A549 (cell line): ENCODE measurements around the gene NSL1. TPM values are rescaled to one million over a fixed set of nuclear protein-coding genes. Genes with fewer than 3 reads are reported as not detected.

ENCODE experiments used
- ATAC-seq, 2 experiments: fragments of 200-7000 bp in 1 of 2; fragments of >200 bp in 1 of 2; cut with Nextera tagmentation in 1 of 2; cut with Tn5 transposase in 1 of 2; 3 replicates each; pipeline versions ENCODE4 v1.8.0 to v1.9.1; 2018 to 2020; ENCODE audit warnings: mild to moderate bottlenecking in 1 of 2, moderate library complexity in 1 of 2
- CTCF ChIA-PET: fragments of 300-600 bp; sonication (Branson Sonifier 250); formaldehyde crosslinking; extraction: SDS; loops from one replicate; lab custom pipeline; 2021; ENCODE audit warnings: antibody characterized with exemption, inconsistent platforms; lab: Yijun Ruan, JAX
- POLR2A ChIA-PET: fragments of 350-600 bp; formaldehyde crosslinking; extraction: SDS; loops from one replicate; lab custom pipeline; 2021; ENCODE audit warnings: antibody characterized with exemption, inconsistent platforms; lab: Yijun Ruan, JAX
- DNase-seq, 2 experiments: peaks; one replicate each; pipeline versions ENCODE4 v3.0.0 to v3.0.0-alpha.2; 2011 to 2016; ENCODE audit warnings: low read depth in 1 of 2, low spot score in 1 of 2
- FAIRE-seq: peaks from 2 replicates; lab custom pipeline; 2011; peaks lifted over from hg19 to GRCh38; lab: Jason Lieb, UNC
- H3K27ac ChIP-seq, 2 experiments: fragments of >200 bp; sonication (Bioruptor Twin); formaldehyde crosslinking; 3 replicates each; pipeline ENCODE4 v1.5.1; 2016 to 2017
- H3K4me1 ChIP-seq: fragments of >200 bp; sonication (Bioruptor Twin); formaldehyde crosslinking; 3 replicates; pipeline ENCODE4 v1.6.1; 2016
- H3K4me2 ChIP-seq: fragments of >200 bp; sonication (Bioruptor Twin); formaldehyde crosslinking; 3 replicates; pipeline ENCODE4 v1.6.1; 2016
- H3K4me3 ChIP-seq: fragments of >200 bp; sonication (Bioruptor Twin); formaldehyde crosslinking; 3 replicates; pipeline ENCODE4 v1.5.1; 2016
- H3K9me3 ChIP-seq: fragments of >200 bp; sonication (Bioruptor Twin); formaldehyde crosslinking; 3 replicates; pipeline ENCODE4 v1.6.1; 2016
- ATOH8 ChIP-seq: fragments of 250-450 bp; sonication (Bioruptor Pico); IDR thresholded peaks from 2 replicates; pipeline ENCODE4 v1.5.0; 2020; ENCODE audit warnings: low read depth, mild to moderate bottlenecking, moderate library complexity
- CEBPB ChIP-seq, 2 experiments: fragments of >200 bp in 1 of 2; sonication (Bioruptor Twin) in 1 of 2; formaldehyde crosslinking in 1 of 2; IDR thresholded peaks; 2 replicates each; pipeline ENCODE4 v1.6.1; 2012 to 2016
- CHD4 ChIP-seq: fragments of 200-600 bp; sonication (generic); IDR thresholded peaks from 2 replicates; pipeline ENCODE4 v1.6.1; 2016; ENCODE audit warnings: antibody characterized with exemption, mild to moderate bottlenecking, borderline replicate concordance
- E2F6 ChIP-seq: IDR thresholded peaks from 2 replicates; pipeline ENCODE4 v1.6.1; 2012; ENCODE audit warnings: low read depth, borderline replicate concordance
- EHF ChIP-seq: fragments of 250-450 bp; sonication (Bioruptor Pico); IDR thresholded peaks from 2 replicates; pipeline ENCODE4 v1.5.0; 2020; ENCODE audit warnings: mild to moderate bottlenecking
- EHMT2 ChIP-seq: fragments of 200-600 bp; sonication (generic); IDR thresholded peaks from 2 replicates; pipeline ENCODE4 v1.6.1; 2016; ENCODE audit warnings: antibody characterized with exemption, low read depth, mild to moderate bottlenecking, moderate library complexity
- FOSL2 ChIP-seq, 2 experiments: fragments of 450-650 bp in 1 of 2; fragments of >200 bp in 1 of 2; sonication (Bioruptor Twin) in 1 of 2; formaldehyde crosslinking; IDR thresholded peaks; 2 replicates each; pipeline versions ENCODE4 v1.5.0 to v1.6.1; 2016 to 2020; ENCODE audit warnings: mild to moderate bottlenecking in 1 of 2, moderate library complexity in 1 of 2
- FOXS1 ChIP-seq: fragments of 250-450 bp; sonication (Bioruptor Pico); IDR thresholded peaks from 2 replicates; pipeline ENCODE4 v1.5.0; 2020; ENCODE audit warnings: mild to moderate bottlenecking, moderate library complexity
- HOXB13 ChIP-seq: fragments of 250-450 bp; sonication (Bioruptor Pico); IDR thresholded peaks from 2 replicates; pipeline ENCODE4 v1.5.0; 2020; ENCODE audit warnings: low read depth, mild to moderate bottlenecking, moderate library complexity
- JUN ChIP-seq, 2 experiments: fragments of >200 bp; sonication (Bioruptor Twin); formaldehyde crosslinking; IDR thresholded peaks; 2 replicates in 1 of 2; 3 replicates in 1 of 2; pipeline ENCODE4 v1.6.1; 2016 to 2017
- KDM5A ChIP-seq: fragments of 200-600 bp; sonication (generic); IDR thresholded peaks from 2 replicates; pipeline ENCODE4 v1.6.1; 2016; ENCODE audit warnings: antibody characterized with exemption, mild to moderate bottlenecking
- MAZ ChIP-seq: fragments of 150-350 bp; IDR thresholded peaks from 2 replicates; pipeline ENCODE4 v1.6.1; 2014; ENCODE audit warnings: antibody characterized with exemption, low read depth, low read length, borderline replicate concordance
- MYC ChIP-seq: IDR thresholded peaks from 2 replicates; pipeline ENCODE4 v1.6.1; 2012; ENCODE audit warnings: mild to moderate bottlenecking, inconsistent platforms, low read length, improper control_type of control experiment, borderline replicate concordance
- NPAS2 ChIP-seq: fragments of 250-450 bp; sonication (Bioruptor Pico); IDR thresholded peaks from 2 replicates; pipeline ENCODE4 v1.8.0; 2022; ENCODE audit warnings: mild to moderate bottlenecking, moderate library complexity, borderline replicate concordance
- PHF8 ChIP-seq: fragments of 200-600 bp; sonication (generic); IDR thresholded peaks from 2 replicates; pipeline ENCODE4 v1.6.1; 2016; ENCODE audit warnings: low read depth, mild to moderate bottlenecking, antibody characterized with exemption, moderate library complexity, borderline replicate concordance
- RAD21 ChIP-seq, 2 experiments: fragments of >200 bp in 1 of 2; sonication (Bioruptor Twin) in 1 of 2; formaldehyde crosslinking in 1 of 2; IDR thresholded peaks in 1 of 2; conservative IDR thresholded peaks in 1 of 2; 2 replicates in 1 of 2; 3 replicates in 1 of 2; pipeline ENCODE4 v1.6.1; 2012 to 2018; ENCODE audit warnings: inconsistent platforms in 1 of 2
- RCOR1 ChIP-seq: fragments of 150-350 bp; IDR thresholded peaks from 2 replicates; pipeline ENCODE4 v1.6.1; 2014; ENCODE audit warnings: antibody characterized with exemption, low read length, low read depth
- REST ChIP-seq: fragments of 200-600 bp; sonication (generic); IDR thresholded peaks from 2 replicates; pipeline ENCODE4 v1.6.1; 2016; ENCODE audit warnings: antibody characterized with exemption, mild to moderate bottlenecking, moderate library complexity
- TP53 ChIP-seq: fragments of 250-450 bp; sonication (Bioruptor Pico); IDR thresholded peaks from 2 replicates; pipeline ENCODE4 v1.5.0; 2021; ENCODE audit warnings: mild to moderate bottlenecking, moderate library complexity
- ZC3H11A ChIP-seq: fragments of 450-650 bp; IDR thresholded peaks from 2 replicates; pipeline ENCODE4 v1.6.1; 2014; ENCODE audit warnings: antibody characterized with exemption, mild to moderate bottlenecking
- ZFP36 ChIP-seq: fragments of 450-650 bp; IDR thresholded peaks from 2 replicates; pipeline ENCODE4 v1.6.1; 2014; ENCODE audit warnings: borderline replicate concordance; ENCODE audit not compliant: partially characterized antibody
- ZNF302 ChIP-seq: fragments of 250-450 bp; sonication (Bioruptor Pico); IDR thresholded peaks from 2 replicates; pipeline ENCODE4 v1.9.0; 2021; ENCODE audit warnings: inconsistent platforms, mild to moderate bottlenecking, moderate library complexity
- WGBS: methylation state at CpG from one replicate; pipeline ENCODE4 v1.1.6; 2017; ENCODE audit errors: missing lambda C conversion rate; 5-methylcytosine and 5-hydroxymethylcytosine counted together
- polyA plus RNA-seq, 4 experiments: library from polyadenylated mRNA; depleted of rRNA in 3 of 4; stranded (reverse); fragments of >200 nt; fragmentation: RNase III in 1 of 4; extraction: RNeasy Plus Mini Kit Qiagen cat#74134 plus additional on column Dnase treatment in 1 of 4; gene quantifications; 2 replicates in 3 of 4; 3 replicates in 1 of 4; pipeline ENCODE4 v1.2.3, GENCODE V29; 2011 to 2017
- TF ChIP-seq, protein P1 (sequence below): IDR thresholded peaks from 2 replicates; pipeline ENCODE4 v1.6.1; 2012
- TF ChIP-seq, protein P2 (sequence below): fragments of 450-650 bp; IDR thresholded peaks from 2 replicates; pipeline ENCODE4 v1.6.1; 2014; ENCODE audit warnings: antibody characterized with exemption

NSL1 gene
- polyA plus RNA-seq, 2 of the 4 experiments (the other 2 are of a cell fraction): 44.9 to 47.9 TPM

DNA sequence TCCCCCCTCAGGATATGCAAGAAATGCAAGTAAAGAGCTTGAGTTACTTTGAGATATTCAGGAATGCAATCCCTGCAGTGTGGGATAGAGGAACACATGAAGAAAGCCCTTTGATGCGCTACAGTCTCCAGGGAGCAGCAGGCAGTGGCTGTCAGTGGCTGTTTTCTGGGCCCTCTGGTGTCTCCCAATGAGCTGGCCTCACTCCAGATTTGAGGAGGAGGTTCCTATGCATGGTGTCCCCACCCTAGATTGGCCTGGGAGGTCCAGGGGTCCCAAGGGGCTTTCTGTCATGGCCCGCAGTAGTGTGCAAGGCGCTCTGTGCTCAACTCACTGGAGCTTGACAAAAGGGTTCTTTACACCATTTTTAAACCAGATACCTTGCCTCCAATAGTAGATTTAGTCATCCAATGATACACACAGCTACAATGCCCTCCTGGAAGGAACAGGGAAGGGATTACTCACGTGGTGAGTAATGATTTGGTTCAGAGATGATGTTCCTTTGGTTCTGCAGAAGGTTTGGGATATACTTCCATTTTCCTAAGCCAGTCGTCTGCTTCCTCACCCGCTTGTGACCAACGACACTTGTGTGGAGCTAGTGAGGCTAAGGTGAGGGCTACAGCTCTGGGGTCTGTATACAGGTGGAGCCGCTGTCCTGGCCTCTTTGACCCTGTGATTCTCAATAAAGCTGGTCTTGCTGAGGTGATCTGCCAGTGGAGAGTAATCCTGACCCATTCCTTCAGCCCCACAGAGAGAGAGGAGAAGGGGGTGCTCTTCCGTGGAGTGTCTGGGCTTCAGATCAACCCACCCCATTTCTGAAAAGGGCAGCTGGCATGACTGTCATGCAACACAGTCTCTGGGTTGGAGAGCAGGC, 98.6 kb downstream of the NSL1 start:
- FAIRE-seq (no peak), DNase-seq (peak in 1 of 2 experiments; percentile 37), ATAC-seq (peak; percentile 60 to 61; a peak in 4 of 6 replicates)
- H3K27ac ChIP-seq: no peak overlapping the region
- POLR2A ChIA-PET: interaction anchor here (0.6 kb wide), 1 partner anchor 84 kb away, joined by 3 read pairs; no protein-coding TSS in a partner anchor
- H3K4me1 ChIP-seq: no peaks in the 10 kb centered on the region
- 72% methylated on average over 8 of the region's 9 CpGs for WGBS
- H3K4me3 ChIP-seq: no peak overlapping the region
- TF ChIP-seq CHD4 (no peak), KDM5A (no peak), FOXS1 (CRISPR knock-in tag) (no peak), ZFP36 (no peak), REST (no peak), ATOH8 (CRISPR knock-in tag) (no peak), PHF8 (no peak), EHF (CRISPR knock-in tag) (no peak), ZNF302 (CRISPR knock-in tag) (no peak), FOSL2 (IDR thresholded peaks at IDR 0.05) (no peak), FOSL2 (CRISPR knock-in tag; IDR thresholded peaks at IDR 0.05) (no peak), MYC (no peak), NPAS2 (CRISPR knock-in tag) (no peak), EHMT2 (no peak), E2F6 (no peak), MAZ (no peak), TP53 (CRISPR knock-in tag) (no peak)
- TF ChIP-seq, protein P1, sequence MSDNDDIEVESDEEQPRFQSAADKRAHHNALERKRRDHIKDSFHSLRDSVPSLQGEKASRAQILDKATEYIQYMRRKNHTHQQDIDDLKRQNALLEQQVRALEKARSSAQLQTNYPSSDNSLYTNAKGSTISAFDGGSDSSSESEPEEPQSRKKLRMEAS: no peak
- TF ChIP-seq, all 56 proteins: peak for 0
- Histone ChIP-seq H3K9me3 (no peaks in the 10 kb centered on the region), H3K4me2 (no peak overlapping the region)
- CTCF ChIA-PET: interaction anchor here (0.6 to 2.9 kb wide), 4 partner anchors 28 to 377 kb away, joined by 3 to 20 read pairs (median 3); no protein-coding TSS in a partner anchor

DNA sequence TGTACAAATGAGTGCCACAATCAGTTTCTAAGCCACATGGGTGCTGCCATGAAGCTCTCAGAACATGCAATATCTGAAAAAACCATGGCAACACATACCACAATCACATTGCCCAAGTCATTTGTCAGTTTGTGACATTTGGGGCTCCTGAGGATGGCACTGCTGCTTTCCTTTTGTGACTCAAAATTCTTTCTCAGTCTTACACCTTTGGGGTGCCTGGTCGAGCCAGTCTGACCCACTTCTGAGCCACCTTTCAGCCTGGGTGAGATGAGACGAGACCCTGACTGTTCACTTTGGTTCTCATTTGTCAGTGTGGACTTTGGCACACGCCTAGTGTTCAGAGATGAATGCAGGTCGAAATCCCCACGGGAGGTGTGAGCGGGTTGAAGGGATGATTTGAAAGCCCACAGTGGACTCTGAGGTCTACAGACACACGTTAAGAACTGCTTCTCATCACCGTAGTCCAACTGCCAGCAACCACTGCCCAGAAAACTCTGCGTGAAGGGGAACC, 100.0 kb downstream of the NSL1 start:
- no peak overlapping the region for H3K4me3 ChIP-seq
- H3K9me3 ChIP-seq: no peaks in the 10 kb centered on the region
- H3K4me2 ChIP-seq: no peak overlapping the region
- FAIRE-seq (no peak), ATAC-seq (no peak), DNase-seq (no peak)
- no peaks in the 10 kb centered on the region for H3K4me1 ChIP-seq
- POLR2A ChIA-PET: no interaction called here
- CTCF ChIA-PET: interaction anchor here (0.8 kb wide), 1 partner anchor 13 kb away, joined by 3 read pairs; no protein-coding TSS in a partner anchor
- H3K27ac ChIP-seq: no peak overlapping the region
- WGBS: 74% methylated on average over 9 of the region's 9 CpGs
- TF ChIP-seq RCOR1: no peak
- no peak for TF ChIP-seq CHD4
- no peak for TF ChIP-seq MAZ
- TF ChIP-seq FOSL2 (IDR thresholded peaks at IDR 0.05): no peak
- TF ChIP-seq FOSL2 (CRISPR knock-in tag; IDR thresholded peaks at IDR 0.05): no peak
- TF ChIP-seq JUN (IDR thresholded peaks at IDR 0.05): no peak
- no peak for TF ChIP-seq CEBPB (IDR thresholded peaks at IDR 0.05)
- TF ChIP-seq TP53 (CRISPR knock-in tag): no peak
- no peak for TF ChIP-seq ZC3H11A
- TF ChIP-seq RAD21 (conservative IDR thresholded peaks at IDR 0.05 in 1 of 2, IDR thresholded peaks at IDR 0.05 in 1 of 2): no peak
- TF ChIP-seq HOXB13 (CRISPR knock-in tag): no peak
- TF ChIP-seq EHMT2: no peak
- TF ChIP-seq, protein P2, sequence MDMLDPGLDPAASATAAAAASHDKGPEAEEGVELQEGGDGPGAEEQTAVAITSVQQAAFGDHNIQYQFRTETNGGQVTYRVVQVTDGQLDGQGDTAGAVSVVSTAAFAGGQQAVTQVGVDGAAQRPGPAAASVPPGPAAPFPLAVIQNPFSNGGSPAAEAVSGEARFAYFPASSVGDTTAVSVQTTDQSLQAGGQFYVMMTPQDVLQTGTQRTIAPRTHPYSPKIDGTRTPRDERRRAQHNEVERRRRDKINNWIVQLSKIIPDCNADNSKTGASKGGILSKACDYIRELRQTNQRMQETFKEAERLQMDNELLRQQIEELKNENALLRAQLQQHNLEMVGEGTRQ: no peak
